Astrocyte of the cerebellum (primary cell): ENCODE results near the gene SETBP1.

Experiments used
- DNase-seq: peaks from one replicate; pipeline ENCODE4 v3.0.0-alpha.2; 2011; ENCODE audit warnings: low read depth
- H3K4me3 ChIP-seq: 2 replicates; pipeline ENCODE4 v1.5.1; 2011; ENCODE audit warnings: mild to moderate bottlenecking, low read depth, low read length, moderate library complexity
- in situ Hi-C: cut with HindIII; loops from 2 replicates; pipeline ENCODE4 v1.10.0; 2017; ENCODE audit warnings: low sequenced_read_pairs
- TF ChIP-seq, protein P1 (sequence below): IDR thresholded peaks from 2 replicates; pipeline ENCODE4 v1.5.1; 2012; ENCODE audit warnings: low read length, low read depth, moderate library complexity, mild to moderate bottlenecking; ENCODE audit errors: missing control alignments

Gene SETBP1

DNA sequence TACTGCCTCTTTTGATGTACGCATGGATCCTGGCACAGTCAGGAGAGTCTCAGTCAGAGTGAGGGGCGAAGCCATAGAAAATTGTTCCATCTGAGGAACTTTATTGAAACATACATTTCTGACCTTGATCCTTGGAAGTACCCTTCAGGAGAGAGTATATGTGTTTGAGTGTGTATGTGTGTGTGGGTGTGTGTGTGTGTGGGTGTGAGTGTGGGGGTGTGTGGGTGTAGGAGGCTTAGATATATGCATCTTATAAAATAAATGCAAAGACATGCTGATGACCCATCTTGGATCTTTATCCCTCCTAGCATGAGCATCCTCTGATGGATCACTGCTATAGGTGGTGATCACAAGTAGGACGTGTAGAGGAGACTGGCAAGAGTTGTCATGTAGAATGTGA lies 93.5 kb downstream of the SETBP1 start:
- no peak overlapping the region for H3K4me3 ChIP-seq
- TF ChIP-seq, protein P1, sequence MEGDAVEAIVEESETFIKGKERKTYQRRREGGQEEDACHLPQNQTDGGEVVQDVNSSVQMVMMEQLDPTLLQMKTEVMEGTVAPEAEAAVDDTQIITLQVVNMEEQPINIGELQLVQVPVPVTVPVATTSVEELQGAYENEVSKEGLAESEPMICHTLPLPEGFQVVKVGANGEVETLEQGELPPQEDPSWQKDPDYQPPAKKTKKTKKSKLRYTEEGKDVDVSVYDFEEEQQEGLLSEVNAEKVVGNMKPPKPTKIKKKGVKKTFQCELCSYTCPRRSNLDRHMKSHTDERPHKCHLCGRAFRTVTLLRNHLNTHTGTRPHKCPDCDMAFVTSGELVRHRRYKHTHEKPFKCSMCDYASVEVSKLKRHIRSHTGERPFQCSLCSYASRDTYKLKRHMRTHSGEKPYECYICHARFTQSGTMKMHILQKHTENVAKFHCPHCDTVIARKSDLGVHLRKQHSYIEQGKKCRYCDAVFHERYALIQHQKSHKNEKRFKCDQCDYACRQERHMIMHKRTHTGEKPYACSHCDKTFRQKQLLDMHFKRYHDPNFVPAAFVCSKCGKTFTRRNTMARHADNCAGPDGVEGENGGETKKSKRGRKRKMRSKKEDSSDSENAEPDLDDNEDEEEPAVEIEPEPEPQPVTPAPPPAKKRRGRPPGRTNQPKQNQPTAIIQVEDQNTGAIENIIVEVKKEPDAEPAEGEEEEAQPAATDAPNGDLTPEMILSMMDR: no peak
- no peak for DNase-seq
- in situ Hi-C loops: no loop called here

- no peak overlapping the region for H3K4me3 ChIP-seq
- in situ Hi-C loops: loop anchor here (5.0 kb wide), 1 partner anchor 95 kb away; the partner anchor contains the start of gene SETBP1
- no peak for DNase-seq
- TF ChIP-seq, protein P1: no peak
These were observed 96.9 kb downstream of the SETBP1 start for GRCh38 chr18:44777457-44778192.

DNA sequence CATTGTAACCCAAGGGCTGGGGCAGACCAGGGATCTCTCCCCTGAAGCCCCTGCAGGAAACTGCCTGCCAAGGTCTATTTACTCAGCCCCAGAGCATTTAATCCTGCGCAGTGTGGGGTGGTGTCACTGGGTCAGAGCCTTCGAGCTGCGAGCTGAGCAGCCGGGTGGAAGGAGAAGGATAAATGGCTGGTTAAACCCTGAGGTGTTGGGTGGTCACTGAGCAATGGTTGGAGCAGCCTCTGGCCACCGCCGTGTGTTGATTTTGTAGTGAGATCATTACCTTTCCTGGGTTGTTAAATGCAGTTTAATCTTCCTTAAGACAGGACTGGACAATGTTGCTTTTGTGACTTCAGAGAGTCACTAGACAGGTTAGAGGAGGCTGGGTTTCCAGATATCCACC lies 98.1 kb downstream of the SETBP1 start:
- DNase-seq: no peak
- in situ Hi-C loops: loop anchor here (5.0 kb wide), 1 partner anchor 96 kb away; the partner anchor contains the start of gene SETBP1
- no peak overlapping the region for H3K4me3 ChIP-seq
- TF ChIP-seq, protein P1: no peak

GRCh38 chr18:44779753-44780292 lies 99.1 kb downstream of the SETBP1 start:
- TF ChIP-seq, protein P1: no peak
- DNase-seq: no peak
- no peak overlapping the region for H3K4me3 ChIP-seq
- in situ Hi-C loops: loop anchor here (5.0 kb wide), 1 partner anchor 98 kb away; the partner anchor contains the start of gene SETBP1

DNA sequence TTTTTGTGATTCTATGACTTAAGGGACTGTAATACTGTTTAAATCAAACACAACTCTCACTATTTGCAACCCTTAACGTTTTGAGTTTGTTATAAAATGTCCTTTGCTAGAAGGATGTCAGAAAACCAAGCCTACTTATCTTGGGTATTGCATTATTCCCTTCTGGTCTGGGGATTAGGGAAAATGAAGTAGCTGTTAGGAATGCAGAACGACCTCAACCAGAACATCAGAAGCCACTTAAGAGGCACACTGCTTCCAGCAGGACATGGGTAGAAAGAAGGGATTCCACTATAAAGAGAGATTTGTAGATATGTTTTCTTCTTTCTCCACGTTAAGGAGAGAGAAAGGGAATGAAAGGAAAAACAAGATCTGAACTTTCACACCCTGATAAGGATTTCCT lies 101.2 kb downstream of the SETBP1 start:
- DNase-seq: peak; percentile 67
- no peak overlapping the region for H3K4me3 ChIP-seq
- in situ Hi-C loops: no loop called here
- TF ChIP-seq, protein P1: no peak

GRCh38 chr18:44782617-44783016 lies 101.9 kb downstream of the SETBP1 start:
- in situ Hi-C loops: no loop called here
- no peak for DNase-seq

More at GRCh38 chr18:44782617-44783016, 101.9 kb downstream of the SETBP1 start:
- TF ChIP-seq, protein P1: no peak
- no peak overlapping the region for H3K4me3 ChIP-seq
